Prostate gland (tissue), 2 donors: ENCODE measurements around the gene CDC27.

Experiments
- CTCF ChIP-seq, 4 experiments: fragments of 200-600 bp in 2 of 4; fragments of 450-650 bp in 2 of 4; sonication (generic) in 2 of 4; IDR thresholded peaks; 1 replicate in 3 of 4; 2 replicates in 1 of 4; pipeline ENCODE4 v1.5.1; 2016 to 2019; ENCODE audit warnings: antibody characterized with exemption in 4 of 4, mild to moderate bottlenecking in 2 of 4, moderate library complexity in 2 of 4
- POLR2A ChIP-seq: fragments of 450-650 bp; IDR thresholded peaks from one replicate; pipeline ENCODE4 v1.6.1; 2016; ENCODE audit warnings: antibody characterized with exemption, mild to moderate bottlenecking
- POLR2AphosphoS5 ChIP-seq: sonication (generic); formaldehyde crosslinking; IDR thresholded peaks from one replicate; pipeline ENCODE4 v1.6.1; 2017; ENCODE audit warnings: antibody characterized with exemption

DNA sequence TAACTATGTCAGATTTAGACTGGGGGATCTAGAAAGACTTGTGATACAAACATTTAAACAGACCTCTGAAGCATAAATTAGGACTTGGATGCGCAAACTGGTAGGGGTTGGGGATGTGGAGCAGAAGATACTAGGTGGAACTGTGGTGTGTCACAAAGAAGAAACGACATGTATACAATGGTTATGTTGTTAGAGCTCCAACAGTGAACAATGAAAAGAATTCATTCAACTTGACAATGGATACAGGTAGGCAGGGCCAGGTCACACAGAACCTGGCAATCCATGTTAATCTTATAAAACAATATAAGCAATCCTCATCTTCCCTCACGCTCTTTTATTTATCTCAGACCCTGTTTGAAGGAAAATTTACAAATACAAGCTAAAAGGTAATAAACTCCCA lies 102.0 kb downstream of the CDC27 start:
- TF ChIP-seq CTCF (IDR thresholded peaks at IDR 0.05) (no peak), POLR2A (no peak), POLR2AphosphoS5 (no peak)
